PC-9 (cell line): ENCODE results near the gene ABL2.

ENCODE experiments used
- EZH2 ChIP-seq: fragments of 200-600 bp; sonication (generic); IDR thresholded peaks from 2 replicates; pipeline ENCODE4 v1.8.0; 2017; ENCODE audit warnings: antibody characterized with exemption, low read depth
- TF ChIP-seq, protein P1 (sequence below): fragments of 200-600 bp; sonication (generic); conservative IDR thresholded peaks from 2 replicates; pipeline ENCODE4 v1.6.1; 2017; ENCODE audit warnings: mixed run types, antibody characterized with exemption, mild to moderate bottlenecking, moderate library complexity

DNA sequence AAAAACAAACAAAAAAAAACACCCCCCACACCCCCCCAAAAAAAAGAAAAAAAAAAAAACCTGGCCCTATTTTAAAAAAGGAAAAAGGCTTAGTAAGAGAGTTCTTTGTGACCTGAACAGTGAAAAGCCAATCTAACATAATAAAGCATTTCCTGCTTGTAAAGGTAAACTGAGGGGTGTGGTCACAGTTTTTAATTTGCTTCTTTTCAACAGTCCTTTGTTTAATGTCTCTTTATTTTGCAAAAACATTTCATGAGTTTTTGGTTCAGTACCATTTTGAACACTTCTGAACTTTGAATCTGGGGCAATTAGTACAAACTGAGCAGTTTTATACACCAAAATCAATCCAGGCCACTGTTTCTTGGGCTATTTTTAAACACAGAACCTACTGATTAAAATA lies 110.0 kb downstream of the ABL2 start:
- TF ChIP-seq, protein P1, sequence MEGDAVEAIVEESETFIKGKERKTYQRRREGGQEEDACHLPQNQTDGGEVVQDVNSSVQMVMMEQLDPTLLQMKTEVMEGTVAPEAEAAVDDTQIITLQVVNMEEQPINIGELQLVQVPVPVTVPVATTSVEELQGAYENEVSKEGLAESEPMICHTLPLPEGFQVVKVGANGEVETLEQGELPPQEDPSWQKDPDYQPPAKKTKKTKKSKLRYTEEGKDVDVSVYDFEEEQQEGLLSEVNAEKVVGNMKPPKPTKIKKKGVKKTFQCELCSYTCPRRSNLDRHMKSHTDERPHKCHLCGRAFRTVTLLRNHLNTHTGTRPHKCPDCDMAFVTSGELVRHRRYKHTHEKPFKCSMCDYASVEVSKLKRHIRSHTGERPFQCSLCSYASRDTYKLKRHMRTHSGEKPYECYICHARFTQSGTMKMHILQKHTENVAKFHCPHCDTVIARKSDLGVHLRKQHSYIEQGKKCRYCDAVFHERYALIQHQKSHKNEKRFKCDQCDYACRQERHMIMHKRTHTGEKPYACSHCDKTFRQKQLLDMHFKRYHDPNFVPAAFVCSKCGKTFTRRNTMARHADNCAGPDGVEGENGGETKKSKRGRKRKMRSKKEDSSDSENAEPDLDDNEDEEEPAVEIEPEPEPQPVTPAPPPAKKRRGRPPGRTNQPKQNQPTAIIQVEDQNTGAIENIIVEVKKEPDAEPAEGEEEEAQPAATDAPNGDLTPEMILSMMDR: no peak
- TF ChIP-seq EZH2: no peak
